Vagina (tissue), 2 donors: ENCODE data around the gene LARP6. TPM values are rescaled to one million over a fixed set of nuclear protein-coding genes. Genes with fewer than 3 reads are reported as not detected.

Source experiments
- DNase-seq, 2 donors: peaks; one replicate each; pipeline ENCODE4 v3.0.0-alpha.2; 2017; ENCODE audit errors: extremely low spot score in 2 of 2
- H3K27ac ChIP-seq: fragments of 200-600 bp; sonication (generic); one replicate; pipeline ENCODE4 v1.5.1; 2019
- H3K27me3 ChIP-seq: fragments of 200-600 bp; sonication (generic); one replicate; pipeline ENCODE4 v1.5.1; 2019
- H3K36me3 ChIP-seq, 2 donors: fragments of 200-600 bp; sonication (generic); one replicate each; pipeline ENCODE4 v1.5.1; 2017 to 2019
- H3K4me1 ChIP-seq: fragments of 200-600 bp; sonication (generic); one replicate; pipeline ENCODE4 v1.5.1; 2019
- H3K4me3 ChIP-seq, 2 donors: fragments of 200-600 bp; sonication (generic); 1 replicate in 1 of 2; 2 replicates in 1 of 2; pipeline ENCODE4 v1.5.1; 2016 to 2019
- H3K9me3 ChIP-seq: fragments of 200-600 bp; sonication (generic); one replicate; pipeline ENCODE4 v1.5.1; 2019
- POLR2A ChIP-seq, 2 donors: fragments of 450-650 bp; IDR thresholded peaks; one replicate each; pipeline ENCODE4 v1.6.1; 2017; ENCODE audit warnings: antibody characterized with exemption in 2 of 2, mild to moderate bottlenecking in 2 of 2, moderate library complexity in 2 of 2
- POLR2AphosphoS5 ChIP-seq, 2 donors: sonication (generic); formaldehyde crosslinking; IDR thresholded peaks; one replicate each; pipeline ENCODE4 v1.9.0; 2017; ENCODE audit warnings: antibody characterized with exemption in 2 of 2, mild to moderate bottlenecking in 2 of 2, low read depth in 1 of 2; ENCODE audit not compliant: insufficient read depth in 1 of 2
- intact Hi-C: fragments of 100-400 bp; cut with DNase I; formaldehyde crosslinking; loops from one replicate; pipeline ENCODE4 v1.15.1; 2023
- total RNA-seq: library from RNA; depleted of rRNA; stranded (reverse); fragments of >200 nt; gene quantifications from one replicate; pipeline ENCODE4 v1.2.3, GENCODE V29; 2016
- TF ChIP-seq, protein P1 (sequence below), 3 experiments: fragments of 450-650 bp in 2 of 3; fragments of 200-600 bp in 1 of 3; sonication (generic) in 1 of 3; IDR thresholded peaks; one replicate each; pipeline ENCODE4 v1.5.1; 2017 to 2019; ENCODE audit warnings: antibody characterized with exemption in 3 of 3, mild to moderate bottlenecking in 2 of 3, moderate library complexity in 2 of 3

Gene LARP6
- total RNA-seq, 1 donor from 2014 or later, result 50.6 TPM

DNA sequence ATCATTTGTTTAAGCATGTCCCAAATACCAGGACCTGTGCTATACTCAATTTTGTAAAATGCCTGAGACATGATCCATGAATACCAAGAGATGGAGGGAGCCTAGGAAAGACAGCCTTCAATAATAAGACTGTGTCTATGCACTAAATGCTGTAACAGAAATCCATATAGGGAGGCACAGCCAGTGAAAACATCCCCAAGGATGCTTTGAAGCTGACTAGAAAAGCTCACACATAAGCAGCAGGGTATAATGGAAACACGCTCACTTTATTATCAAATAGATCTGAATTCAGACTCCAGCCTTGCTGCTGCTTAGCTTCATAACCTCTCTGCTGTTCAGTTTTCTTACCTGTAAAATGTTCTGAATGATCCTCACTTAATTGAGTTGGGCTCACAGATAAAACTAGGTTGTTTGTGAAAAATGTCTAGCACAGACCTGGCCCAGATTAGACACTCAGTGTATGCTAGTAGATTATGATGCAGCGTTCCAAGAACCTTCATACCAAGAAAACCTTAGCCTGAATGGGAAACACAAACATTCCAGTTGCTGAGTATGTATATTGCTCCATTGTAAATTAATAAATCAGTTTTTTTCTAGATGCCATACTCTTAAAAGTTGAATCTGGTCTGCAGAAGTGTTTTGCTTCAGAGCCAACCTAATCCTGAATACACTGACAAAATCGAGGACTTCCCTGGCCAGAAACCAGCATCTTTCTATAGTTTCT, 3.8 kb upstream of the LARP6 start:
- intact Hi-C loops, result no loop called here
- no peaks in the 10 kb centered on the region for H3K9me3 ChIP-seq

GRCh38 chr15:70856884-70857561, 3.1 kb upstream of the LARP6 start:
- intact Hi-C loops, result no loop called here
- H3K9me3 ChIP-seq, result no peaks in the 10 kb centered on the region
- TF ChIP-seq POLR2A (IDR thresholded peaks at IDR 0.05), result peak in 1 of 2 donors; percentile 20
- TF ChIP-seq, protein P1, sequence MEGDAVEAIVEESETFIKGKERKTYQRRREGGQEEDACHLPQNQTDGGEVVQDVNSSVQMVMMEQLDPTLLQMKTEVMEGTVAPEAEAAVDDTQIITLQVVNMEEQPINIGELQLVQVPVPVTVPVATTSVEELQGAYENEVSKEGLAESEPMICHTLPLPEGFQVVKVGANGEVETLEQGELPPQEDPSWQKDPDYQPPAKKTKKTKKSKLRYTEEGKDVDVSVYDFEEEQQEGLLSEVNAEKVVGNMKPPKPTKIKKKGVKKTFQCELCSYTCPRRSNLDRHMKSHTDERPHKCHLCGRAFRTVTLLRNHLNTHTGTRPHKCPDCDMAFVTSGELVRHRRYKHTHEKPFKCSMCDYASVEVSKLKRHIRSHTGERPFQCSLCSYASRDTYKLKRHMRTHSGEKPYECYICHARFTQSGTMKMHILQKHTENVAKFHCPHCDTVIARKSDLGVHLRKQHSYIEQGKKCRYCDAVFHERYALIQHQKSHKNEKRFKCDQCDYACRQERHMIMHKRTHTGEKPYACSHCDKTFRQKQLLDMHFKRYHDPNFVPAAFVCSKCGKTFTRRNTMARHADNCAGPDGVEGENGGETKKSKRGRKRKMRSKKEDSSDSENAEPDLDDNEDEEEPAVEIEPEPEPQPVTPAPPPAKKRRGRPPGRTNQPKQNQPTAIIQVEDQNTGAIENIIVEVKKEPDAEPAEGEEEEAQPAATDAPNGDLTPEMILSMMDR (IDR thresholded peaks at IDR 0.05), result no peak
- peak; percentile 44 to 87 for TF ChIP-seq POLR2AphosphoS5 (IDR thresholded peaks at IDR 0.05; ENCODE audit: insufficient read depth in 1 of 2, low read depth in 1 of 2)
- DNase-seq, result no peak
- no peaks in the 10 kb centered on the region for H3K27me3 ChIP-seq
- peak overlapping the region; percentile 92 for H3K27ac ChIP-seq
- no peak overlapping the region for H3K4me3 ChIP-seq
- H3K36me3 ChIP-seq, result no peaks in the 10 kb centered on the region
- peaks cover 25% of the 10 kb centered on the region for H3K4me1 ChIP-seq

More for the DNA sequence above, 3.8 kb upstream of the LARP6 start:
- H3K4me3 ChIP-seq, result no peak overlapping the region
- no peak for TF ChIP-seq POLR2A (IDR thresholded peaks at IDR 0.05)
- TF ChIP-seq POLR2AphosphoS5 (IDR thresholded peaks at IDR 0.05; ENCODE audit: insufficient read depth in 1 of 2, low read depth in 1 of 2), result no peak
- TF ChIP-seq, protein P1 (IDR thresholded peaks at IDR 0.05), result no peak
- H3K36me3 ChIP-seq, result no peaks in the 10 kb centered on the region
- peaks cover 19% of the 10 kb centered on the region for H3K4me1 ChIP-seq
- H3K27ac ChIP-seq, result peak overlapping the region; percentile 92
- H3K27me3 ChIP-seq, result no peaks in the 10 kb centered on the region
- DNase-seq, result no peak

- Histone ChIP-seq H3K27ac (peak overlapping the region; percentile 92), H3K27me3 (no peaks in the 10 kb centered on the region), H3K4me3 (no peak overlapping the region), H3K4me1 (peaks cover 29% of the 10 kb centered on the region), H3K36me3 (peaks cover 0 to 4% of the 10 kb centered on the region in 2 donors), H3K9me3 (no peaks in the 10 kb centered on the region)
- no peak for DNase-seq
- TF ChIP-seq POLR2AphosphoS5 (IDR thresholded peaks at IDR 0.05; ENCODE audit: insufficient read depth in 1 of 2, low read depth in 1 of 2) (no peak), POLR2A (IDR thresholded peaks at IDR 0.05) (no peak)
- TF ChIP-seq, protein P1 (IDR thresholded peaks at IDR 0.05), result no peak
- intact Hi-C loops, result no loop called here
Measured at GRCh38 chr15:70856177-70856883, 2.4 kb upstream of the LARP6 start.

- H3K36me3 ChIP-seq, result peaks cover 0 to 5% of the 10 kb centered on the region in 2 donors
- TF ChIP-seq POLR2AphosphoS5 (IDR thresholded peaks at IDR 0.05; ENCODE audit: insufficient read depth in 1 of 2, low read depth in 1 of 2) (no peak), POLR2A (IDR thresholded peaks at IDR 0.05) (no peak)
- TF ChIP-seq, protein P1 (IDR thresholded peaks at IDR 0.05), result no peak
- no peak for DNase-seq
- intact Hi-C loops, result no loop called here
- H3K4me3 ChIP-seq, result no peak overlapping the region
- peaks cover 29% of the 10 kb centered on the region for H3K4me1 ChIP-seq
- H3K27me3 ChIP-seq, result no peaks in the 10 kb centered on the region
- no peaks in the 10 kb centered on the region for H3K9me3 ChIP-seq
- peak overlapping the region; percentile 92 for H3K27ac ChIP-seq
Measured at GRCh38 chr15:70855764-70856163, 1.8 kb upstream of the LARP6 start.
